AML-193 (cell line): ENCODE measurements around the gene DEDD2.

Experiments
- DNase-seq, 2 experiments: peaks; one replicate each; lab custom pipeline; 2025; lab: John Stamatoyannopoulos, UW

Gene DEDD2

DNA sequence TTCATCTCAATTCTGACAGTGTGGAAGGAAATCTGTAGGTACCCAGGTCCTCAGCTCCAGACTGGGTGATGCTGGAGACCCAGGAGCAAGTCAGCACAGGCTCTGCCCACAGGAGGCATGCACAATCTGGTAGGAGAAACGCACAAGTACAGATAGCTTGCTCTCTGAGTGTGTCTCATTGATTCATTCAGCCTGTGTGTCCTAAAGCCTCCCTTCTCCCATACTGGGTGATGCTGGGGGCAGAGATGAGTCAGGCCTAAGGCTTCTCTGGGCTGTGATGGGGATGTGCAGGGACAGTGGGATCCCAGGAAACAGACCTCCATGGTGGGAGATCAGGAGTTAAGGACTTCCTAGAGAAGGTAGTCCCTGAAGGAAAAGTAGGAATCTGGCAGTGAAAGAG, 9.4 kb upstream of the DEDD2 start:
- DNase-seq, result no peak

- DNase-seq, result no peak
Observed at GRCh38 chr19:42225718-42226292, 8.3 kb upstream of the DEDD2 start.

DNA sequence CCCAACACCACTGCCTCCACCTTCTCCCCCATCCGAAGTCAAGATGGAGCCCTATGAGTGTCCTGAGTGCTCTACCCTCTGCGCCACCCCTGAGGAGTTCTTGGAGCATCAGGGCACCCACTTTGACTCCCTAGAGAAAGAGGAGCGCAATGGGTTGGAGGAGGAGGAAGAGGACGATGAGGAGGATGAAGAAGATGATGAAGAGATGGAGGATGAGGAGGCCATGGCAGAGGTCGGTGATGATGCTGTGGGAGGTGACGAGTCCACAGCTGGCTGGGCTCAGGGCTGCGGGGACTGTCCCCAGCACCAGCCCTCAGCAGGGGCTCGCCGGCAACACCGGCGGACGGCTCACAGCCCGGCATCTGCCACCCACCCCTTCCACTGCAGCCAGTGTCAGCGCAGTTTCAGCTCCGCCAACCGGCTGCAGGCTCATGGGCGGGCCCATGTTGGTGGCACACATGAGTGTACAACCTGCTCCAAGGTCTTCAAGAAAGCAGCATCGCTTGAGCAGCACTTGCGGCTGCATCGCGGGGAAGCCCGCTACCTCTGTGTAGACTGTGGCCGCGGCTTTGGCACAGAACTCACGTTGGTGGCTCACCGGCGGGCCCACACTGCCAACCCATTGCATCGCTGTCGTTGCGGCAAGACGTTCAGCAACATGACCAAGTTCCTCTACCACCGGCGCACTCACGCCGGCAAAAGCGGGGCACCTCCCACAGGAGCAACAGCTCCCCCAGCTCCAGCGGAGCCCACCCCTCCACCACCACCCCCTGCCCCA, 7.7 kb upstream of the DEDD2 start:
- DNase-seq, result no peak

DNA sequence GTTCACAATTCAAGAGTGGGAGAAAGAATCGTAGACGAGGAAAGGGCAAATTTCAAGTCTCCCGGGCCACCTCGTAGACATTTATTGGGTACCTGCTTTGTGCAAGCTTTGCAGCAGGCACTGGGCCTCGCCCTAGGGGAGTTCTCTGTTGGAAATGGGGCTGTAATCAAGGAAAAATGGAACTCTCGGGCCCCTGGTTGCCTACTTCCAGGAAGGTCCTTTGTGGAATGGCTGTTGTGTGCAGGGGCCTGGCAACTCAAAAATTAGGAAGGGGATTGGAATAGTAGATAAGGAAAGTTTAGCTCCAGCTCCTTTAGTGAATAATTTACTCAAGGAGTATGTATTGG, 3.2 kb upstream of the DEDD2 start:
- no peak for DNase-seq

DNA sequence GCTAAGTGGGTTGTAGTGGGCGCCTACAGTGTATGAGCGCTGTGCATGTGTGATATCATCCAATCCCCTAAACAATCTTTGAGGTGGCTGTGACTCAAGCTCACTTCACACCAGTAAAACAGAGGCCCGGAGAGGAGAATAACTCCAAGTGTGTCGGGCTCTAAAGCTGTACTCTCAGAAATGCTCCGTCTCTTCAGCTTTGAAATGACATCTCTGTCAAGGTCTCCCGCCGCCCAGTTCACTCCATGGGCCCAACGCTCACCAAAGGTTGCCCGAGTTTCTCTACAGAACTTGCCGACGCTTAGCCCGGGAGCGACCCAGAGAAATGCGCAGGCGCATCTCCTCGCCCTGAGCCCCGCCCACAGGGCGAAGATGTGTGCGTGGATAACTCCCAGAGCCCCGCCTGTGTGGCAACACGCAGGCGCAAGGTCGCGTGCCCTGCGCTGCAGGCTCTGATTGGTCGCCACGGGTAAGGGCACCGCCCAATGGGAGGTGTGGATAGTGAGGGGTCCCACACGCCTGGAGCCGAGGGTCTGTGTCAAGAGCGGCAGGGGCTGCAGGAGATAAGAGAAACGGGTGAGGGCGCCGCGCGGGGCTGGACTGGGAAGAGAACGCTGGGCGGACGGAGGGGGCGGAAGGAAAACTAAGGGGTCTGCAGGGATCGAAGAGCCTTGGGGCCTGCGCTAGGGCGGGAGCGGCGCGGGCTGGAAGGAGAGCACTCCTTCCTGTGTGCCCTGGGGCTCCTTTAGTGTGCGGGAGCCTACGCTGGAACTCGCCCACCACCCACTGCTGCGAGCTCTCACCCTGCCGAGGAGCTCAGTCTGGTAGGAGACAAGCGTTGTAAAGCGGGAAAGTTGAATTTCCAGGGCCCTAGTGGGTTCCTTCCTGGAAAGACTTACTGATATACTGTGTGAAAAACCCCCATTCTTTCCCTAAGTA, 2.6 kb upstream of the DEDD2 start, which contains the start of gene ZNF526:
TSS of gene ZNF526 (plus strand) at position 501 of the 939 bp plus-strand sequence. CDS start 4,092 bp downstream, outside the sequence.
- DNase-seq, result peak; percentile 91 to 93

DNA sequence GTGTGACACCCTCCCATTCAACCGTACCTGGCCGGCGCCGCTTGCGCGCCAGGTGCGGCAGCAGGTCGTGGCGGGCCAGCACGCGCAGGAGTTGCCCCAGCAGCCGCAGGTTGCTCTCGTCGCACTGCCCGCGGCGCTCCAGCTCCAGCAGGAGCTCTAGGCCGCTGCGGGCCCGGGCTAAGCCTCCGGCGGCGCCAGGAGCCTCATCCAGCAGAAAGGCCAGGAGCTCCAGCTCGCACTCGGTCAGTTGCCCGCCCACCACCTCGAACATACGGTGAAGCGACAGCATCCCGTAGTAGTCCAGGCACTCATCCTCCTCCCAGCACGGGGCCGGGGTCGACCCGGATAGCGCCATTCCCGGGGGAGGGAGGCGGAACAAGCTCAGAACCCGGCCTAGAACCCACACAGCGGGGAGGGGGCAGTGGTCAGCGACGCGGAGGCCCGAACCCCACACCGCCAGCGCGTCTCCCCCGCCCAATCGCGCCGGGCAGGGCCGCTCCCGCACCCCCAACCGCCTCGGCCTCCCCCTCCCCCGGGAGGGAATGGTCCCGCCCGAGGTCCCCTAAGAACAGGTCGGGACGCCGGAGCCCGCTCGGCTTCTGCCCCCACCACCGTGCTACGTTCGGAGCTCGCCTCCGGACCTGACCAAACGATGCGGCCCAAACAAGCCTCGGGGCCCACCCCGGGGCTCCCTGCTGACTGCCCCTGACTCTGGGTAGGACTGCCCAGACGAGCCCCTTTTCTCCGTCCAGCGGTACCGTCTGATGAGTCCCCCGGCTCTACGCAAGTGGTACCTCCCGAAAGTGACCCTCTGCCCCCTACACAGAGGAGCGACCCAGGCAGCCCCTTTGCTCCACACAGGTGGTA, 591 bp downstream of the DEDD2 start:
- DNase-seq, result no peak

DNA sequence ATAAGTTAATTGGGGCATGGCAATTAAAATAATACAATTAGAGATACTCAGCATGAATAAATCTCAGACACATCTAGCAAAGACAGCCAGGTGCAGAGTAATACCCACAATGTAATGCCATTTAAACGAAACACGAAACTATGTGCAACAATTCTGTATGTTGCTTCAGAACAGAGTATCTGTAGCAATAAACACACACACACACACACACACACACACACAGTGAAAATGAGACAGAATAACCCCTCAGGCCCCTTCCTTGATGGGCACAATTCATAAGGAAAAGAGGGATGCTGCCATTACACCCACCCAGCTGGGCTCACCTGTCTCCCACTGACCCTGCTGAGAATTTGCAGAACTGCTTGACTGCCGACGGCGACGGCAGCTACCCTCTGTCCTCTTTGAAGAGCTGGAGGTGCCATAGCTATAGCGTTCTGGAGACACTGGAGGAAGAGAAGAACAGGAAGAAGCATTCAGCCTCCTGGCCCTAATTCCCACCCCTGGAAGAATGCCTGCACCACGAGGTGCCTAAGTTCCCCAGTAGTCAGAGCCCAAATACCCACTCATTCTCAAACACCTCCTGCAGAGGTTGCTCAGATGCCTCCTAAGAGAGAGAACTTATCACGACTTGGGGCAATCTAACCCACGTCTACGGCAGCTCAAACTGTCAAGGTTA, 2.5 kb downstream of the DEDD2 start:
- no peak for DNase-seq

DNA sequence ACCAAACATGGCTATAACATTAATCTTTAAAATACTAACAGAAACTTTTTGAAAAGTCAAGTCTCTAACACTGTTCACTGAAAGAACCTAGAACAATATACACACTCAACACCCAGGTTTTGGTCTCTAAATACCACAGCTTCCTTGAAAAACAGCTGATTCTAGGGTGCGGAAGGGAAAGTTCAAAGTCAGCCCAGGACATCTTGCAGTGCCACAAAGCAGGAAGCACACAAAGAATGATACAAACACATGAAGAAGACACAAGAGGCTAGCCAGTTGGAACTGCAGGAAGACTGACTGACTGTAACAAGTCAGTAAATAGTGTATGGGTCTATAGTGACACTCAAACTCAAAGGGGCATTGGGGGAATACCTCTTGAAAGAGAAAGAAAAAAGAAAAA, 4.6 kb downstream of the DEDD2 start:
- no peak for DNase-seq

- DNase-seq, result no peak
Observed at GRCh38 chr19:42208612-42209011, 8.9 kb downstream of the DEDD2 start.

DNA sequence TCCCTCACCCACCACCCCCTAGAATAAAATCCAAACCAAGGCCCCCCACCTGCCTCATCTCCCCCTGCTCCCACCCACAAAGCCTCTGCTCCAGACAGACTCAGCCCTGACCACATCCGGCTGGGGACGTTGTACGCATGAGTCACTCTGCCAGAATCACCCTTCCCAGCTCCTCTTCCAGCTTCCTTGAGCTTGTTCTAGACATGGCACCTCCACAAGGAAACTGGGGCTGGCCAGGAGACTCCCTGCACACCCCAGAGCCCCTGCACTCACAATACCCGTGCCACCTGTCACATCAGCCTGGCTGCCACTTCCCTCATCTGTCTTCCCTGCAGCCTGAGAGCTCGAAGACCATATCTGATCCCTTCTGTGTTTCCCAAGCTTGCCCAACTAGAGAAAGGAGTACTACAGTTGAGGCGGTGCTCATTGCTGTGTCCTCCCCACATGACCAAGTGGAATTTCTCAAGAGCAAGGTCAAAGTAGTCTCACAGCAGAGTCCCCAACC, 9.7 kb downstream of the DEDD2 start:
- no peak for DNase-seq

DNA sequence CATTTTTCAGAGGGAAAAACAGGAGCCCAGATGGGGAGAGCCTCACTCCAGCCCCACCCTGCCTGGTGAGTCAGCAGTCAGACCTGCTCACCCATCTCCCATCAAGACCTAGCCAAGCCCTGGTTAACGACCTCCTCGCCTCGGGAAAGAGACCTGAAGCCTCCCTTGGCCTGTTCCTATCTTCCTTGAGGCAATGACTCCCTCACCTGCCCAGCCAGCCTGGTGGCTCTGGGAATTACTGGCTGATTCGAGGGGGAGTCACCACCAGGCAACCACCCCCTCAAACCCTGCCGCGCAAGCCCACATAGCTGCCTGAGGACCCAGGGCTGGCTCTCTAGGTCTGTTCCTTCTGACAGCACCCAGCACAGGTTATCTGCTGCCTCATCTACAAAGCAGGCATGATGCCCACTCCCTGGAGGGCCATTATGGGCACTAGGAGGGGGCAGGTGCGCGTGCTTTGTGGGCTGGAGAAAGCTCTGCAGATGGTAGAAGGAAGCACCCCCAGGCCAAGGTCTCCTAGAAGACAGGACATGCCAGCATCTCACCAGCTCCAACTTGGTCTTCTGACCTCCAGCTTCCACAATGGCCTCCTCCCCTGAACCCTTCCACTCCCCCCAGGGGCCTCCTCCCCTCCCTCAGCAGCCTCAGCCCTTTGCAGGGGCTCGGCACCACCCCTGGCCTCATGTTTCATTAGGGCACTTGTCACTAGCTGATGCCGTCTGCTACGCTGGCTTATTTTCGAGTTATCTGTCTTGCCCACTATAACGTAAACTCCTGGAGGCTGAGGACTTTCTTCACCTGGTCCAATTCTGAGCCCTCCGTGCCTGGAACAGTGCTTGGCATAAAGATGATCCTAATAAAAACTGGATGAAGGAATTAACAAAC, 10.4 kb downstream of the DEDD2 start:
- DNase-seq, result no peak

GRCh38 chr19:42204664-42205063, 12.8 kb downstream of the DEDD2 start:
- no peak for DNase-seq

GRCh38 chr19:42203700-42204099, 13.8 kb downstream of the DEDD2 start:
- no peak for DNase-seq

- no peak for DNase-seq
Observed at GRCh38 chr19:42202290-42202880, 15.1 kb downstream of the DEDD2 start.

DNA sequence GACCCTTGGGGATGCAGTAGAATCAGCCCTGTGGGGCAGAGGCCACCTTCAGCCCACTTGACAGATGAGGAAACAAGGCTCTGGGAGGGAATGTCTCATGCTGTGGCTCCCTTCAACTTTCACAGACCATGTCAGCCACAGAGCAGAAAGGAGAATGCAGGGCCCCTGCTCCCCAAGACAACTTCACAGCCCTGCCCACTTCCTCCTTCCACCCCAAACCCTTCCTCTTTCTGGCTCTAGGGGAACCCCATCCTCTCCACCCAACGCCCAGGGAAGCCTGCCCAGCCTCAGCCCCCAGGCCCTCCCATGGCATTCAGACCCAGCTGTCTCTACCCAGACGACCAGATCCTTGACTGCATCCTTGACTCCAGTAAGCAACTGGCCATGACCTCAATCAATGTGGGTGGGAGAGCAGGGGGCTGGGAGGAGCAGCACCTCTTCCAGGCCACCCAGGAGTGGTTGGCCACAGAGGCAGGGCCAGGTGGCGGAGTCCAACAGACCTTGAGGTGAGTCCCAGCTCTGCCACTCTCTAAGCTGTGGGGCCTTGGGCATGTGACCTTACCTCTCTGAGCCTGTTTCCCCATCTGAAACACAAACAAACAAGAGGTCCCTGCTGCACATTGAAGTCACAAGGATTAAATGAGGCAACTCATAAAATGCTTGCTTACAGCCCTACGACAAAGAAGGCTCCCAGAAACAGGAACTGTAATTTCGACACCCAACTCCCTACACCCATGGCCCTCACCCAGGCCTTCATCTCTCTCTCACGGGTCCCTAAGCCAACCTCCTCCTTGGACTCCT, 15.8 kb downstream of the DEDD2 start:
- DNase-seq, result peak; percentile 88 to 91

GRCh38 chr19:42200116-42200715, 17.3 kb downstream of the DEDD2 start:
- no peak for DNase-seq

DNA sequence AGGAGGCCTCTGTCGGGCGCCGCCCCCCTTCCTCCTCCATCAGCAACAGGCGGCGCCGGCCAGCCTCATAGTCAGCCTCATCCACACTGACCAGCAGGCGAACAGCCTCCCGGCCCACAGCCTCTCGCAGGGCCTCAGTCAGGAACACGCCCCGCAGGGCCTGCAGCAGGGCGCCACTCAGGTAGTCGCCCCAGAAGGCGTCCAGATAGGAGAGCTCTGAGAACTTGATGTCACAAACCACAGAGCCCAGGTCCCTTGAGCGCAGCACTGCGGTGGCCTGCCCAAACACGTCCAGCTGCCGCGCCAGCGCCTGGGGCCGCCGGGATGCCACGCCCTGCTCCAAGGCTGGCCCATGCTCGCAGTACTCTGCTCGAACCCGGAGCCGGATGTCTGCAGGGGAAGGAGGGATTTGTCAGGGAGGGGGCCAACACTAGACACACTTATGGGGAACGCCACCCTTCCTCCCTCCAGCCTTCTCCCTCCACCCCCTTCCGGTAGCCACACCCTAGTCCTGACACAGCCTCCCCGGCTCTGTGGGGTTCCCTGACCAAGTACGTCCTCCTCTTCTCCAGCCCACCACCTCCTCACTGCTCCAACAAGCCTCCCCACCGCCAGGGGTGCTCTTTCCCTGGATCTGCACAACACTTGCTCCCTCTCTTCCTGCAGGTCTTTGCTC, 17.9 kb downstream of the DEDD2 start:
- DNase-seq, result no peak
